K562 (cell line): ENCODE data around the gene LRRN3. TPM values are rescaled to one million over a fixed set of nuclear protein-coding genes. Genes with fewer than 3 reads are reported as not detected.

Experiments
- ATAC-seq: fragments of 200-7000 bp; cut with Tn5 transposase; 3 replicates; pipeline ENCODE4 v1.9.1; 2020; ENCODE audit warnings: moderate library complexity
- BruUV-seq: library from RNA; stranded (reverse); fragments of 400-500 nt; replicated peaks from 2 replicates; lab custom pipeline; 2021; lab: Mats Ljungman, UMichigan
- CTCF ChIA-PET: fragments of 300-600 bp; formaldehyde crosslinking; extraction: SDS; loops from one replicate; lab custom pipeline; 2021; ENCODE audit warnings: low intra/inter-chr PET ratio; lab: Yijun Ruan, JAX
- POLR2A ChIA-PET: fragments of 300-600, 350-650 bp; sonication (Branson Sonifier 250); formaldehyde crosslinking; extraction: SDS; loops from one replicate; lab custom pipeline; 2021; ENCODE audit warnings: antibody characterized with exemption, inconsistent platforms; lab: Yijun Ruan, JAX
- DNase-seq, 4 experiments: peaks; one replicate each; pipeline versions ENCODE4 v3.0.0 to v3.0.0-alpha.2; 2011 to 2018; ENCODE audit warnings: low spot score in 3 of 4, mixed read lengths in 3 of 4; ENCODE audit errors: extremely low read depth in 1 of 4
- FAIRE-seq: peaks from 2 replicates; lab custom pipeline; 2011; peaks lifted over from hg19 to GRCh38; lab: Jason Lieb, UNC
- H2AFZ ChIP-seq: 2 replicates; pipeline ENCODE4 v1.6.0; 2011; ENCODE audit warnings: low read depth, low read length, control low read depth, inconsistent platforms
- H3K27ac ChIP-seq: fragments of 200-600 bp; 3 replicates; pipeline ENCODE4 v1.8.0; 2011; ENCODE audit warnings: low read depth, mild to moderate bottlenecking, control low read depth, inconsistent platforms, low read length, moderate library complexity, mixed read lengths; ENCODE audit errors: extremely low read depth
- H3K27me3 ChIP-seq, 2 experiments: fragments of 300-600 bp in 1 of 2; 2 replicates in 1 of 2; 3 replicates in 1 of 2; pipeline versions ENCODE4 v1.6.0 to v1.8.0; 2011; ENCODE audit warnings: inconsistent platforms in 2 of 2, low read length in 2 of 2, mild to moderate bottlenecking in 1 of 2, mixed read lengths in 1 of 2, moderate library complexity in 1 of 2; ENCODE audit not compliant: control insufficient read depth in 2 of 2, insufficient read depth in 2 of 2
- H3K36me3 ChIP-seq: fragments of 300-600 bp; 3 replicates; pipeline ENCODE4 v1.8.0; 2011; ENCODE audit warnings: mild to moderate bottlenecking, low read length, inconsistent platforms; ENCODE audit not compliant: control insufficient read depth, insufficient read depth
- H3K4me1 ChIP-seq, 2 experiments: fragments of 200-600 bp in 1 of 2; replicated peaks in 1 of 2; 2 replicates in 1 of 2; 3 replicates in 1 of 2; pipeline versions ENCODE4 v1.5.1 to v1.8.0; 2011; ENCODE audit warnings: inconsistent platforms in 2 of 2, low read length in 2 of 2, mild to moderate bottlenecking in 1 of 2, mixed read lengths in 1 of 2, moderate library complexity in 1 of 2; ENCODE audit not compliant: control insufficient read depth in 2 of 2, insufficient read depth in 2 of 2
- H3K4me2 ChIP-seq: 2 replicates; pipeline ENCODE4 v1.6.1; 2011; ENCODE audit warnings: low read length, control low read depth, inconsistent platforms, mixed read lengths; ENCODE audit not compliant: insufficient read depth
- H3K4me3 ChIP-seq: fragments of 200-600 bp; sonication (generic), shearing (Covaris generic); 2 replicates; pipeline ENCODE4 v1.5.1; 2016; ENCODE audit warnings: control low read depth, inconsistent platforms
- H3K79me2 ChIP-seq: fragments of 200-600 bp; 3 replicates; pipeline ENCODE4 v1.8.0; 2011; ENCODE audit warnings: low read length, inconsistent platforms; ENCODE audit not compliant: control insufficient read depth, insufficient read depth
- H3K9ac ChIP-seq, 2 experiments: 2 replicates each; pipeline versions ENCODE4 v1.6.0 to v1.6.1; 2011; ENCODE audit warnings: low read depth in 2 of 2, low read length in 2 of 2, control low read depth in 1 of 2, inconsistent platforms in 1 of 2, mild to moderate bottlenecking in 1 of 2, mixed read lengths in 1 of 2; ENCODE audit not compliant: insufficient read depth in 1 of 2
- H3K9me1 ChIP-seq: one replicate; pipeline ENCODE4 v1.6.0; 2011; ENCODE audit warnings: inconsistent platforms, mild to moderate bottlenecking, low read length, moderate library complexity; ENCODE audit not compliant: control insufficient read depth, insufficient read depth
- H3K9me3 ChIP-seq: replicated peaks from 2 replicates; pipeline ENCODE4 v1.5.1; 2011; ENCODE audit warnings: low read depth, low read length, inconsistent platforms; ENCODE audit not compliant: control insufficient read depth, insufficient read depth
- H4K20me1 ChIP-seq: replicated peaks from 2 replicates; pipeline ENCODE4 v1.6.1; 2011; ENCODE audit warnings: low read length, inconsistent platforms, mixed read lengths; ENCODE audit not compliant: control insufficient read depth, insufficient read depth
- BDP1 ChIP-seq: IDR thresholded peaks from 3 replicates; pipeline ENCODE4 v1.6.1; 2011; ENCODE audit not compliant: insufficient read length, insufficient read depth
- BRF2 ChIP-seq: IDR thresholded peaks from 3 replicates; pipeline ENCODE4 v1.6.1; 2011; ENCODE audit warnings: borderline replicate concordance, mild to moderate bottlenecking; ENCODE audit not compliant: insufficient read length, insufficient read depth
- CBX3 ChIP-seq, 2 experiments: IDR thresholded peaks; 1 replicate in 1 of 2; 2 replicates in 1 of 2; pipeline ENCODE4 v1.6.1; 2012; ENCODE audit warnings: inconsistent platforms in 2 of 2, low read length in 2 of 2, borderline replicate concordance in 1 of 2, control low read depth in 1 of 2
- GTF2E2 ChIP-seq: fragments of 200-800 bp; sonication (Bioruptor generic); IDR thresholded peaks from 2 replicates; pipeline ENCODE4 v1.6.1; 2016; ENCODE audit warnings: missing genetic modification characterization, missing compliant biosample characterization
- JUN ChIP-seq, 2 experiments: sonication (generic) in 1 of 2; formaldehyde crosslinking in 1 of 2; IDR thresholded peaks; 2 replicates each; pipeline versions ENCODE4 v1.6.1 to v1.8.0; 2012 to 2022; ENCODE audit warnings: borderline replicate concordance in 2 of 2, mild to moderate bottlenecking in 2 of 2, improper control_type of control experiment in 1 of 2, low read depth in 1 of 2, low read length in 1 of 2, missing genetic modification reagents in 1 of 2
- KDM2B ChIP-seq: fragments of 250-450 bp; sonication (Bioruptor Pico); IDR thresholded peaks from 2 replicates; pipeline ENCODE4 v1.8.0; 2021; ENCODE audit warnings: mild to moderate bottlenecking, moderate library complexity
- NCOA2 ChIP-seq, 2 experiments: fragments of 450-650 bp; IDR thresholded peaks; 2 replicates each; pipeline ENCODE4 v1.6.1; 2018; ENCODE audit warnings: mild to moderate bottlenecking in 2 of 2, moderate library complexity in 1 of 2; ENCODE audit not compliant: partially characterized antibody in 2 of 2
- THAP12 ChIP-seq: fragments of 250-450 bp; sonication (Bioruptor Pico); IDR thresholded peaks from 2 replicates; pipeline ENCODE4 v1.9.0; 2021; ENCODE audit warnings: mild to moderate bottlenecking, inconsistent platforms
- ZHX1 ChIP-seq: fragments of 150-350 bp; conservative IDR thresholded peaks from 2 replicates; pipeline ENCODE4 v1.6.1; 2014; ENCODE audit warnings: low read length
- WGBS: fragments of 100-300 bp; shearing (Covaris generic); methylation state at CpG from one replicate; pipeline ENCODE4 v1.1.6; 2016; ENCODE audit warnings: low coverage, mixed read lengths; ENCODE audit not compliant: insufficient coverage; ENCODE audit errors: missing lambda C conversion rate; 5-methylcytosine and 5-hydroxymethylcytosine counted together
- in situ Hi-C: fragments of 300-500 bp; cut with MboI; formaldehyde crosslinking; loops from 4 replicates; pipeline ENCODE4 v1.15.0; 2018; ENCODE audit warnings: inconsistent platforms, mixed read lengths
- intact Hi-C: fragments of 100-400 bp; cut with micrococcal nuclease; formaldehyde crosslinking; loops from 2 replicates; pipeline ENCODE4 v1.14.2; 2022
- polyA plus RNA-seq, 8 experiments: library from polyadenylated mRNA; depleted of rRNA in 4 of 8; stranded (reverse) in 5 of 8; unstranded in 3 of 8; fragments of >200 nt; fragmentation: Nextera tagmentation in 2 of 8; fragmentation: Illumina TruSeq in 1 of 8; extraction: Ambion mirVana in 2 of 8; extraction: Trizol in 1 of 8; gene quantifications; 2 replicates each; pipeline versions ENCODE4 v1.2.1 to v1.2.3, GENCODE V29; 2011 to 2014; ENCODE audit warnings: inconsistent platforms in 1 of 8, missing spikeins in 1 of 8
- total RNA-seq, 7 experiments: library from RNA; depleted of rRNA in 6 of 7; stranded (reverse); fragments of >200 nt in 6 of 7; fragmentation: Illumina TruSeq in 2 of 7; extraction: Trizol in 2 of 7; gene quantifications; 2 replicates each; pipeline versions ENCODE4 v1.2.1 to v1.2.3, GENCODE V29; 2011 to 2021; ENCODE audit warnings: low replicate concordance in 1 of 7

Gene LRRN3
- total and polyA plus RNA-seq, 9 of the 15 experiments (the other 6 are each of a cell fraction or from before 2014, with no cell fraction given), result 0.05 to 1.00 (median 0.20) TPM; not detected in 1

GRCh38 chr7:111057066-111057465 is 33.9 kb upstream of the LRRN3 start:
- no peak overlapping the region for H3K27ac ChIP-seq
- no peaks in the 10 kb centered on the region for H4K20me1 ChIP-seq
- H3K9ac ChIP-seq, result no peak overlapping the region
- BruUV-seq, result no TSS peak
- intact Hi-C loops (no loop called here), in situ Hi-C loops (no loop called here)
- WGBS, result 48% methylated on average over 4 of the region's 4 CpGs
- ChIA-PET CTCF (no interaction called here), POLR2A (no interaction called here)
- no peaks in the 10 kb centered on the region for H3K79me2 ChIP-seq
- H3K4me2 ChIP-seq, result no peak overlapping the region
- no peaks in the 10 kb centered on the region for H3K4me1 ChIP-seq
- no peaks in the 10 kb centered on the region for H3K9me3 ChIP-seq
- no peak overlapping the region for H3K4me3 ChIP-seq
- FAIRE-seq (no peak), DNase-seq (no peak), ATAC-seq (no peak)
- H3K9me1 ChIP-seq, result no peaks in the 10 kb centered on the region
- H3K36me3 ChIP-seq, result no peaks in the 10 kb centered on the region
- H3K27me3 ChIP-seq, result no peaks in the 10 kb centered on the region
- no peak overlapping the region for H2AFZ ChIP-seq
- no peak for TF ChIP-seq THAP12

- Histone ChIP-seq H3K27me3 (no peaks in the 10 kb centered on the region), H3K9me3 (peaks cover 5% of the 10 kb centered on the region; the same call in 1 of the 2 replicates), H3K4me1 (no peaks in the 10 kb centered on the region), H3K4me3 (no peak overlapping the region), H4K20me1 (no peaks in the 10 kb centered on the region), H3K27ac (no peak overlapping the region), H3K9me1 (no peaks in the 10 kb centered on the region)
- CTCF ChIA-PET, result no interaction called here
- in situ Hi-C loops, result no loop called here
- no peak for TF ChIP-seq ZHX1
- no peak for TF ChIP-seq BDP1
- no peak for TF ChIP-seq JUN (IDR thresholded peaks at IDR 0.05; ENCODE audit: borderline replicate concordance, low read depth, low read length)
- TF ChIP-seq JUN (CRISPR knock-in tag; IDR thresholded peaks at IDR 0.05; ENCODE audit: borderline replicate concordance), result no peak
- TF ChIP-seq GTF2E2 (tag), result no peak
- no peak for TF ChIP-seq CBX3 (IDR thresholded peaks at IDR 0.05; ENCODE audit: borderline replicate concordance in 1 of 2, low read length in 2 of 2)
- TF ChIP-seq NCOA2 (IDR thresholded peaks at IDR 0.05; ENCODE audit: partially characterized antibody in 2 of 2), result no peak
- TF ChIP-seq KDM2B (CRISPR knock-in tag), result no peak
- TF ChIP-seq BRF2, result no peak
- TF ChIP-seq, all 486 proteins: peak for 0
- H3K4me2 ChIP-seq, result no peak overlapping the region
- intact Hi-C loops, result no loop called here
- H3K9ac ChIP-seq, result no peak overlapping the region
- BruUV-seq, result no TSS peak
- no peak for ATAC-seq
- H3K36me3 ChIP-seq, result no peaks in the 10 kb centered on the region
- no peak overlapping the region for H2AFZ ChIP-seq
- no peak for FAIRE-seq
- no peaks in the 10 kb centered on the region for H3K79me2 ChIP-seq
- DNase-seq, result no peak
- POLR2A ChIA-PET, result no interaction called here
Observed at GRCh38 chr7:111059833-111060232, 31.1 kb upstream of the LRRN3 start.
